Endothelial cell of umbilical vein (primary cell): ENCODE measurements around the gene C10orf105.

Source experiments
- EZH2 ChIP-seq: IDR thresholded peaks from 2 replicates; pipeline ENCODE4 v1.6.1; 2012; ENCODE audit warnings: borderline replicate concordance, low read depth, mild to moderate bottlenecking, moderate library complexity, low read length, inconsistent platforms; ENCODE audit not compliant: severe bottlenecking
- JUN ChIP-seq: IDR thresholded peaks from 2 replicates; pipeline ENCODE4 v1.6.1; 2011; ENCODE audit warnings: borderline replicate concordance, low read depth; ENCODE audit not compliant: insufficient read length, insufficient read depth
- POLR2A ChIP-seq: IDR thresholded peaks from 2 replicates; pipeline ENCODE4 v1.6.1; 2012; ENCODE audit warnings: low read depth, mild to moderate bottlenecking, control low read depth, low read length
- TF ChIP-seq, protein P1 (sequence below), 2 donors: IDR thresholded peaks; 1 replicate in 1 of 2; 2 replicates in 1 of 2; pipeline ENCODE4 v1.5.1; 2011; ENCODE audit warnings: low read length in 2 of 2, mild to moderate bottlenecking in 2 of 2, moderate library complexity in 2 of 2, control low read depth in 1 of 2, inconsistent platforms in 1 of 2, low read depth in 1 of 2; ENCODE audit not compliant: insufficient read depth in 1 of 2; ENCODE audit errors: extremely low read depth in 1 of 2

DNA sequence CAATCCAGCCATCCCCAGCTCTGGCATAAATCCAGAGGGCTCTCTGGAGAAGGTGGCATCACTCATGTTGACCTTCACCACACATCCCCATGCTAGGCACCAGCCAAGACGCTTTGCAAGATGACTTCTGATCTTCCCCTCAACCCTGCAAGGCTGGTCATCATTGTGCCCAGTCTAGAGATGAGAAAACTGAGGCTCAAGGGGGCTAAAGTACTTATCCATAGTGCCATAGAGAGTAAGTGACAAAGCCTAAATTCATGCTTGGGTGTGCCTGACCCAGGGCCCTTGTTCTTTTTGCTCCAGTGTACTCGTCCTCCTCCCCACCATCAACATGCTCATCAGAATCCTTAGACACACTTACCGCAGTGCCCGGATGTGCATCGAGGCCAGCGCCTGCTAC is 1.7 kb upstream of the C10orf105 start:
- TF ChIP-seq, protein P1, sequence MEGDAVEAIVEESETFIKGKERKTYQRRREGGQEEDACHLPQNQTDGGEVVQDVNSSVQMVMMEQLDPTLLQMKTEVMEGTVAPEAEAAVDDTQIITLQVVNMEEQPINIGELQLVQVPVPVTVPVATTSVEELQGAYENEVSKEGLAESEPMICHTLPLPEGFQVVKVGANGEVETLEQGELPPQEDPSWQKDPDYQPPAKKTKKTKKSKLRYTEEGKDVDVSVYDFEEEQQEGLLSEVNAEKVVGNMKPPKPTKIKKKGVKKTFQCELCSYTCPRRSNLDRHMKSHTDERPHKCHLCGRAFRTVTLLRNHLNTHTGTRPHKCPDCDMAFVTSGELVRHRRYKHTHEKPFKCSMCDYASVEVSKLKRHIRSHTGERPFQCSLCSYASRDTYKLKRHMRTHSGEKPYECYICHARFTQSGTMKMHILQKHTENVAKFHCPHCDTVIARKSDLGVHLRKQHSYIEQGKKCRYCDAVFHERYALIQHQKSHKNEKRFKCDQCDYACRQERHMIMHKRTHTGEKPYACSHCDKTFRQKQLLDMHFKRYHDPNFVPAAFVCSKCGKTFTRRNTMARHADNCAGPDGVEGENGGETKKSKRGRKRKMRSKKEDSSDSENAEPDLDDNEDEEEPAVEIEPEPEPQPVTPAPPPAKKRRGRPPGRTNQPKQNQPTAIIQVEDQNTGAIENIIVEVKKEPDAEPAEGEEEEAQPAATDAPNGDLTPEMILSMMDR (IDR thresholded peaks at IDR 0.05; ENCODE audit: extremely low read depth in 1 of 2, insufficient read depth in 1 of 2, low read depth in 1 of 2, low read length in 2 of 2): no peak
- no peak for TF ChIP-seq JUN
- TF ChIP-seq POLR2A: no peak
- no peak for TF ChIP-seq EZH2
